Activated CD4-positive, CD25-positive, alpha-beta regulatory T cell treated with anti-CD3 and anti-CD28 coated beads, Interleukin-2, amount 50 U/mL, for 16 hours (primary cell): ENCODE data around the gene CYSRT1.
A peak's percentile ranks its signal among the peaks of the same experiment; 100 is the strongest.

Experiments used
- DNase-seq: peaks from one replicate; pipeline ENCODE4 v3.0.0-alpha.2; 2020; ENCODE audit warnings: low read depth, low spot score

The CYSRT1 gene

DNA sequence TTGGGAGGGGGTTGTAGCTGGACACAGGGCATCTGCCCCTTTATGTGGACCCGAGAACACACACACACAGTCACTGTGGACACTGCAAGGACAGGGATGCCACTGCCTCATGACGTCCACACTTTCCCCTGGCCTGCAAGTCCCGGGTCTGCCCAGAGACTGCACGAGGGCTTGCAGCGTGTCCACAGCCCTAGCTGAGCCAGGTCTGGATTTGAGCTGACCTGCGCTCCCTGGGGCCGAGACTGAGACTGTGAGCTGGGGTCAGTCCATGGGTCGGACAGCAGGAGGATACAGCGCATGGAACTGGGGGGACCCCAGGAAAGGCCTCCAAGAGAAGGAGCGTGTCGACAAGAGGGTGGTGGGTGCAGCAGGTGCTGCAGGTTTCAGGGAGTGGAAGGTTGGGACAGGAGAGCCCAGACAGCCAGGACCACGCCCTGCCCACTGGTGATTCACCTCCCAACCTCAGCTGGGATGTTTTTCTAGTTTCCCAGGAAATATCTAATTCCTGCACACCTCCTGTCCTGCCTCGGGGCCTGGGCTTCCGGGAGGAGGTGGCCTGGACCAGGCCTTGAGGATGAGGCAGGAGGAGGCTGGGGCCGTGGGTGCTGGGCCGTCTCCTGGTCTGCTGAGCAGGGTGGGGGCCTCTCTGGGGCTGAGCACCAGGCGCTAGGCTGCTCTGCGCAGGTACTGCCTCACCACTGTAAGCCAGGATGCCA, 1.5 kb downstream of the CYSRT1 start:
- DNase-seq, result no peak

DNA sequence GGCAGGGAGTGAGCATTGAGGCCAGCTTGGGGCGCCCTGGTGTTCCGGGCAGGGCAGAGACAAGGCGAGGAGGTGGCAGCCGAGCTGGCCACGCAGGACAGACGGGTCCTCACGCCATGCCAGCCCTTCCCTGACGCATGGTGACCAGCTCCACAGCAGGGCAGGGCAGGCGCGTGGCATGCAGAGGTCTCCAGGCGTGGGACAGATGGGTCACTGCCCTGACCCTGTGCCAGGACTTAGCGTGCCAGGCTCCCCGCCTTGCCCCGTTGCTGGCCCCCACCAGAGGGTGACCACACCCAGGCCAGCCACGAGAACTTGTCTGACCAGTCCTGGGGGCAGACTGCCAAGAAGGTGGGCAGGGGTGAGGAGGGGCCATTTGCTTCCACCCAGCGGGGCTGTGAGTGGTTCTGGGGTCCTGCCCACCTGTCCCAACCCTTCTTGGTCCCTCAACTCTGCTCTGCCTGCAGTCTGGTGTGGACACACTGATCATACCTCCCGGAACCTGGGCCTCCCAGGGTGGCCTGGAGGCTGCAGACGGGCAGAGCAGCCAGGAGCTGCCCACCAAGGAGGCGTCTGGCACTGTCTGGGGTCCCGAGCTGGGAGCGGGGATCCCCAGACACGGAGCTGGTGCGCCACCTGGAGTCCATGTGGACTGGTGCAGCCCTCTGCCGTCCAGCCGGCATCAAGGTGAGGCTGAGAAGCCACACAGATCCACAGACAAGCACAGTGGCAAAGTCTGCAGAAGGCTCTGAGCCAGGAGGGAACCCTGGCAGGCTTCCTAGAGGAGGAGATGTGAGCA, 2.3 kb downstream of the CYSRT1 start, which contains the start of gene RNF224:
Gene RNF224 (plus strand): TSS at position 449 of the 799 bp plus-strand sequence. CDS start 834 bp downstream, outside the sequence.
- peak; percentile 66 for DNase-seq

DNA sequence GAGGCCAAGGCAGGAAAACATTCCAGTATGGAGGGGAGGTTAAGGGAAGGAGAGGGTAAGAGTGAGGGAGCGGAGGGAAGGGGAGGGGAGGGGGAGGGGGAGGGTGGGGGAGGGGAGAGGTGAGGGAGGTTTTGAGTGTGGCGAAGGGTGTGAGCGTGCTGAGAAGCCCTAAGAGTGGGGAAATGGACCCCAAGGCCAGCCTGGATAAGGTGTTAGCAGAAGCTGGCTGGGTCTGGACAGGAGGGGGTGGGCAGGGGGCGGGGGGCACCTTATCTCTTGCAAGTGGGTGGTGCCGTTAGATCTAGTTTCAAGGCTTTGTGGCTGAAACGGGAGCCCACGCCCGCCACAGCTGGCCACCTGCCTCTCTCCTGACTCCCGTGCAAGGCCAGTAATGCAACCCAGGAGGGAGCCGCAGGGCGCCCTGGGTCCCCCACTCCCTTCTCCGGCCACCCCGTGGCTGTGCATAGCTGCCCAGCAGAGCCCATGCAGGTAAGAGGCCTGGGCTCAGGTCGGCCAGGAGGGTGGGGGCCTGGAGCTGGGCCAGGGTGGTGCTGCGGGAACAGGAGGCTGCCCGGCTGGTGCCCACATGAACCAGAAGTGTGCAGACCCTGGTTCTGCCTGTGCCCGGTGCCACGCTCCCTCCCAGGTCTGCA, 3.0 kb downstream of the CYSRT1 start:
- DNase-seq, result no peak

DNA sequence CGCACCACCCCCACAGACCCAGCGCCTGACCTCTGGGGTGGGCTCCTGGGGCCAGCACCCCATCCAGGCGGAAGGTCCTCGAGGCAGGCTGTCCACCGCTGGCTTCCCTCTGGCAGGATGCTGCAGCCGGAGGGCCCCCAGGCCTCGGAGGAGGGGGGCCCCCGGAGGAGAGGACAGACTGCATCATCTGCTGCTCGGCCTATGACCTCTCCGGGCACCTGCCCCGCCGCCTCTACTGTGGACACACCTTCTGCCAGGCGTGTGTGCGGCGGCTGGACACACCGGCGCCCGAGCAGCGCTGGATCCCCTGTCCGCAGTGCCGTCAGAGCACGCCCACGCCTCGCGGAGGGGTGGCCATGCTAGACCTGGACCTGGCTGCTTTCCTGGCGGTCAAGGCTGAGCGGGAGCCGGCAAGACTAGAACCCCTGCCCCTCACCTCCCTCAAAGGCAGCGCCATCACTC, 3.6 kb downstream of the CYSRT1 start:
- no peak for DNase-seq

DNA sequence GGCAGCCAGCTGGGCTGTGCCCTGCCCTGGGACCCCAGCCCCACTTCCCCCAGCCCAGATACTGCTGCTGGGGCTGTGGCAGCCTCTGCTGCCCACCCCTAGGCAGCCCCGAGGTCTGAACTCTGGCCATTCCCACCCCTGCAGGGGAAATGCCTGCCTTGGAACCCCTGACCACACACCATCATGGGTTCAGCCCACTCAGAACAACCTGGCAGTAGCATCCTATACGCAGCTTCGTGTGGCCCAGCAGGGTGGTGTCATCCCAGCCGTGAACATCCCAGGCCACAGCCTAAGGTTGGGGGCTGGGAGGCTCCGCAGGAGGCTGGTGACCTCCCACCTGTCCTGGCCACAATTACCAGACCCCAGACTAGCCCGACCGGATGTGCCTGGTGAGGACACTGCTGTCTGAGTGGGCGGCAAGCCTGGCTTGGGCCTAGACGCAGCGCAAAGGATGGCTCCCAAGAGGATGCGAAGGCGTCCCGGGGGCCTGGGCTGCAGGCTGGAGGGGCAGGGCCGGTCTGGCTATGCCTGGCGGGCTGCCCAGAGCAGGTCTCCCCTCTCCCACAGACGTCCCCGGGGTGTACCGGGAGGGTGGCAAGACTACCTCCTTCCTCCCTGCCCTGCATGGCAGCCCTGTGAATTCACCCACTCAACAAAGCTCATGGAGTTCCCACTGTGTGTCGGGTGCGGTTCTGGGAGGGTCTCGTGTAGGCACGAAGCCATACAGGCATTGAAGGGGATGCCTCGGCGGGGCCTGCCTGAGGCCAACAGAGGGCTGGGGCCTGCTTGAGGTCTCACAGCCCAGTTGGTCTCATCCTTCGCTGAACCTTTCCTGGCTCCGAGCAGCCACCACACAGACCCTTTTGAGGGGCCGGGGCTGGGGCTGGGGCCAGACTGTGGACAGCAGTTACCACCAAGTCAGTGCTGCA, 4.3 kb downstream of the CYSRT1 start:
- DNase-seq, result no peak

DNA sequence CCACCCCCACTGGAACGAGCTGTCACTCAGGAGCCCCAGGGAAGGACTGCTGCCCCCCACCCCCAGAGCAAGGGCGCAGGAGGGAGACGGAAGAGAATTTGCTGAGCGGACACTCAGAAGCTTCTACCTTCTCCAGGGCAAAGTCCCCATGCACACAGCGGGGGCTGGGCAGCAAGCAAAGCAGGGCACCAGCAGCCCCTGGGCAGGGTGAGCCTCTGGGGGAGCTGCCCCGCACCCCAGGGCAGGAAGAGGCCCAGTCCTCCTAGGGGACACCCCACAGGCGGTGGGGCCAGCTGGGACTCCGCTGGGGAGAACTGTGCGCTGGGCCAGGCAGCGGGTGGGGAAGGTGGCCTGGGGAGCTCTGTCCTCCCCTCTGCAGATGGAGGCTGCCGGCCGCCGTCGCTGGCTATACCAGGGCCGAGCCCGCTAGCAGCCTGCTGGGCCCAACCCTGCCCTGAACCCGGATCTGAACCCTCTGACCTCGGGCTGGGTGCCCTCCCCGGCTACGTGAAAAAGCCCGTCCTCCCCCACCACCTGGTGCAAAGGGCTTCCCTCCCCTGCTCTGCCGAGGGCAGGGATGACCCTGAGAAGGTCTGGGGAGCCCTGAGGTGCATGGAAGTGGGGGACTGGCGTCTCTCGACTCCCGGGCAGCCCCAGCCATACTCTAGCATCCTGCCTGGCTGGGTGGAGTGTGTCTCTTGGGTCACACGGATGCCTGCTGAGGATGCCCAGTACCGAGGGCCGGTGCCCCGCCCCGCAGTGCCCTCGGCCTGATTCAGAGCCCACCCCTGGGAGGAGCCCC, 5.1 kb downstream of the CYSRT1 start:
- DNase-seq, result no peak

DNA sequence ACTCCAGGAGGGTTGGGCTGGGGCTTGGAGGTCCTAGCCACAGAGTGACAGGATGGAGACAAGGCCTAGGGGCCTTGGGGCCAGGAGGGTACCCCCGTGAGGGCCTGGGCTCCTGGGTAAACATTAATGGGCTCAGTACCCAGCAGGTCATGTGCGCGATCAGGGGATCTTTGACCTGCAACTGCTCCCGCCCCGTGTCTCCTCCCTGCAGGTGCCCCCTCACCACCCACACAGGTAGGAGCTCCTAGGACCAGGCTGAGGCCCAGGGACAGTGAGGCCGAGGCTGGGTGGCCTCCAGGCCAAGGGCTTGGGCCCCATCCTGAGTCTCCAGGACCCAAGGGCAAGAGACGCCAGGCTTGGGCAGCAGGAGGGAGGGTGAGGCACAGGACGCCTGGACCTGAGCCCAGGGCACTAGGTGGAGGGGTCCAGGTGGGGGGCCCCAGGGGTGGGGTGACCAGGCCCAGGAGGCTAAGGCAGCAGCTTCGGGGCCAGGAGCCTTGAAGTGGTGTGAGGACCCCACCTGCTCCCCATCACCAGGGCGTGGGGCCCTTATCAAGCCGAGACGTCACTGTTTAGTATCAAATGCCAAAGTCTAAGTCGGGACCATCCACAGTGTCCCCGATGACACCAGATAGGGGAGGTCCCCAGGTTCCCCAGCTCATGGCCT, 5.9 kb downstream of the CYSRT1 start, which contains the start of gene SLC34A3:
Gene SLC34A3 (plus strand): TSS at position 197 of the 667 bp plus-strand sequence. CDS start 802 bp downstream, outside the sequence.
- DNase-seq, result no peak

DNA sequence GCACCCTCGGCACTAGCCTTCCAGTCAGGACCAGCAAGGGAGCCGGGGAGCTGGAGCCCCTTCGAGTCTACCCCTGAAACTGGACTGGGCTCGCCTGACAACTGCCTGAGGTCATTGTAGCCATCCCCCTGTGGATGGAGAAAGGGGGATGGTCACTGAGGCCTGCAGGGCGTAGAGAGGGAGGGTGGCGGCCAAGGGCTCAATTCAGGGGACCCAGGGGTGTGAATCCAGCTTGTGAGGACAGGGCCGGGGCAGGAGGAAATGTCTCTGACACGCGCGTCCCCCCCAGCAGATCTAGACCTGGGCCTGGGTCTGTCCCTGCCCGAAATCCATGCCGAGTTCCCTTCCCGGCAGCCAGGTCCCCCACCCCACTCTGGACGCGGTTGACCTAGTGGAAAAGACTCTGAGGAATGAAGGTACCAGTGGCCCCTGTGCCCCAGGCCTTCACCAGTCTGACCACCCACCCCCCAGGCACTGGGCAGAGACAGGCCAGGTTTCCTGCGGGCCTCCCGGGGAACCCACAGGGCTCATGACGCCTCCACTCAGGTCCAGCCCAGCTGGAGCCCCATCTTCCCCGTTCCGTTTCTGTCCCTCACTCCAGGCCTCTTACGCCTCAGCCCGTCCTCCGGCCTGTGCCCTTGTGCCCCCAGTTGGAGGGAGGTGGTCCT, 6.5 kb downstream of the CYSRT1 start:
- DNase-seq, result no peak

DNA sequence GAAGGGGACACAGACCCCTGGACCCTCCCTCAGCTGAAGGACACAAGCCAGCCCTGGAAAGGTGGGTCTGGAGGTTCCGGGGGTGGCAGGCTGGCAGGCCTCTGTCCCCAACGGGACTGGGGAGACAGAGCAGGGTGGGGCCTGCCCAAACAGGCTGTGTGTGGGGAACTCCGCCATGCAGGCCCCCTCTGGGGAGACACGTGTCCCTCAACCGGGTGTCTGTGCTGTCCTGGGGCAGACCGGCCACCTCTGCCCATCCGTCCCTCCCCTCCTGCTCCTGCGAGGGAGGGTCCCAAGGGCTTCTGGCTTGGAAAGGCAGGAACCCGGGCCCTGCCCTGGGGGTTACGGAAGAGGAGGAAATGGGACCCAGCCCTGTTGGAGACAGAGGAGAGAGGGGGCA, 7.1 kb downstream of the CYSRT1 start:
- DNase-seq, result no peak

DNA sequence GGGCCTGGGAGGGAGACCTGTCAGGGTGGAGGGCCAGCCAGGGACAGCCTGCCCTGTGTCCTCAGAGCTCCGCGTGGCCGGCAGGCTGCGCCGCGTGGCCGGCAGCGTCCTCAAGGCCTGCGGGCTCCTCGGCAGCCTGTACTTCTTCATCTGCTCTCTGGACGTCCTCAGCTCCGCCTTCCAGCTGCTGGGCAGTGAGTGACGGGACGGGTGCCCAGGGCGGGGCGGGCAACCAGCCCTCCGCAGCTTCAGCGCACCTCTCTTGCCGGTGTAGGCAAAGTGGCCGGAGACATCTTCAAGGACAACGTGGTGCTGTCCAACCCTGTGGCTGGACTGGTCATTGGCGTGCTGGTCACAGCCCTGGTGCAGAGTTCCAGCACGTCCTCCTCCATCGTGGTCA, 7.5 kb downstream of the CYSRT1 start:
- no peak for DNase-seq

DNA sequence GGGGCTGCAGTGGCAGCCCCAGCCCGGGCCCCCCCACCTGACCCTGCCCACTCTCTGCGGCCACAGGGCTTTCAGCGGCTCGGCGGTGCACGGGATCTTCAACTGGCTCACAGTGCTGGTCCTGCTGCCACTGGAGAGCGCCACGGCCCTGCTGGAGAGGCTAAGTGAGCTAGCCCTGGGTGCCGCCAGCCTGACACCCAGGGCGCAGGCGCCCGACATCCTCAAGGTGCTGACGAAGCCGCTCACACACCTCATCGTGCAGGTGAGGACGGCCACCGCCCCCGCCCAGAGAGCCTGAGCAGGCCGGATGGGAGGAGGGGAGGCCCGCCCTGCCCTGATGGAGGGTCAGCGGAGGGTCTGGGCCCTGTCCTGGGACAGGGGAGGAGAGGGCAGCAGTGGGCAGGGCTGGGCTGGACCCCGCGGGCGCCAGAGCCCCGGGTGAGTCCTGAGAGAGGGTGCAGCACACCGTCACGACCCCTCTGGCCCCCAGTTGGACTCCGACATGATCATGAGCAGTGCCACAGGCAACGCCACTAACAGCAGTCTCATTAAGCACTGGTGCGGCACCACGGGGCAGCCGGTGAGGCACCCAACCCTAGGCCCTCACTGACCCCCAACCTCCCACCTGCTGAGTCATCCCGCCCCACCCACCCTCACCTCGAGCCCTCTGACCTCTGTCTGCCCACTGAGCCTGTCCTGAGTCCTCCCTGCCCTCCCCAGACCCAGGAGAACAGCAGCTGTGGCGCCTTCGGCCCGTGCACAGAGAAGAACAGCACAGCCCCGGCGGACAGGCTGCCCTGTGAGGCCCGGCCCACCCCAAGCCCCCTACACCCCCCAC, 8.4 kb downstream of the CYSRT1 start:
- no peak for DNase-seq

DNA sequence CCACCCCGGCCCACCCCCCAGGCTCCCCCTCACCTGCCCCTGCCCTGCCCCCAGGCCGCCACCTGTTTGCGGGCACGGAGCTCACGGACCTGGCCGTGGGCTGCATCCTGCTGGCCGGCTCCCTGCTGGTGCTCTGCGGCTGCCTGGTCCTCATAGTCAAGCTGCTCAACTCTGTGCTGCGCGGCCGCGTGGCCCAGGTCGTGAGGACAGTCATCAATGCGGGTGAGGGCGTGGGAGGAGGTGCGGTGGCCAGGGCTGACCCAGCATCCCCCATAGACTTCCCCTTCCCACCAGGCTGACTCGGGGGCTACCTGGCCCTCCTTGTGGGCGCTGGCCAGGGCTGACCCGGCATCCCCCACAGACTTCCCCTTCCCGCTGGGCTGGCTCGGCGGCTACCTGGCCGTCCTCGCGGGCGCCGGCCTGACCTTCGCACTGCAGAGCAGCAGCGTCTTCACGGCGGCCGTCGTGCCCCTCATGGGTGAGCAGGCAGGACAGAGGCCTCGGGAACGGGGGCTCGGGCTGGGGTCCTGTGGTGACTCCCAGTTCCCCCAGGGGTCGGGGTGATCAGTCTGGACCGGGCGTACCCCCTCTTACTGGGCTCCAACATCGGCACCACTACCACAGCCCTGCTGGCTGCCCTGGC, 9.2 kb downstream of the CYSRT1 start:
- DNase-seq, result no peak

DNA sequence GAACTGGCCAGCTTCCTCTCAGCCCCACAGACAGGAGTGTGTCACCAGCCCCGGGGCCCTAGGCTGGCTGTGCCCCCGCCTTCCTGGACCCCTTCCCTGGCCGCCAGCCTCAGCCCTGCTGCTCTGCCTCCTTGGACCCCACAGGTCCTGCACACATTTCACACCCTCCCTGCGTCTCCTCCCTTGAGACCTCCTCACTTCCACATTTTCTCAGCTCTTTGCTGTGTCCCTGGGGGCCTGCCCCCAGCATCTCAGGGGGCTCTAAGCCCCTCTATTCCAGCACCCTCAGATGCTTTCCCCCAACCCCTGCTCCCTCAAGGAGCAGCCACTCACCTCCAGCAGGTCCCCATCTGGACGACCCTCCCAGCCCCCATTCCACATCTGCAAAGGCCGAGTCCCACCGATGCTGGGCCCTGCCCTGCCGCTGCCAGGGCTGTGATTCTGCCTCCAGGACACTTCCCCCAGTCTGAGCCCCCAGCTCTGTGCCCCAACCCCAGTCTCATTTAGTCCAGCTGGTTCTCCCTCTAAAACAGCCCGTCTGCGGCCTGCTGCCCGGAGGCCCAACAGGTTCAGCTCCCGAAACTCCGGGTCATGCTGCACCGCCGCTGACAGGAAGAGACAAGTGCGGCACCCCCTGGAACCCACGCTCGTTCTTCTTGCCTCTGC, 9.9 kb downstream of the CYSRT1 start:
- no peak for DNase-seq

DNA sequence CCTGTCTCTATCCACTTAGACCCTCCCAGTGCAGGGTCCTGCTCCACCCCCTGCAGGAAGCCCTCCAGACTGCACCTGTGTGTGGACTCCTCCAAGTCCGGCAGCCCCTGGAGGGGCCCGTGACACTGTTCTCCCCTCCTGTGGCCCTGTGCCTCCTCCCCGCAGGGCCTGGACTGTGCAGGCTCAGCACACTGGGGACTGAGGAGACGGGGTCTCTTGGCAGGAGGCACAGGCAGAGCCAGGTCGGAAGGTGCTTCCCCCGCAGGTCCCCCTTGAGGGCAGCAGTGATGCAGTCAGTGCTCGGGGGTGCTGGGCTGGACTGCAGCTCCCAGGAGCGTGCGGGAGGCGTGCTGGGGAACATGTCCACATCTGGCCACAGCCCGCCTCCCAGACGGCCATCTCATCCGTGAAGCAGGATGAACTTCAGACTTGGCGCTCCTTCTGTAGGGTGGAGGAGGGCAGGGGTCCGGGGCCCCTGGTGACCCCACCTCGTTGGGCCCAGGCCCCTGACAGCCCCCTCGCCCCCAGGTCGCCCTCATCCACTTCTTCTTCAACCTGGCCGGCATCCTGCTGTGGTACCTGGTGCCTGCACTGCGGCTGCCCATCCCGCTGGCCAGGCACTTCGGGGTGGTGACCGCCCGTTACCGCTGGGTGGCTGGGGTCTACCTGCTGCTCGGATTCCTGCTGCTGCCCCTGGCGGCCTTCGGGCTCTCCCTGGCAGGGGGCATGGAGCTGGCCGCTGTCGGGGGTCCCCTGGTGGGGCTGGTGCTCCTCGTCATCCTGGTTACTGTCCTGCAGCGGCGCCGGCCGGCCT, 10.7 kb downstream of the CYSRT1 start:
- DNase-seq, result no peak

DNA sequence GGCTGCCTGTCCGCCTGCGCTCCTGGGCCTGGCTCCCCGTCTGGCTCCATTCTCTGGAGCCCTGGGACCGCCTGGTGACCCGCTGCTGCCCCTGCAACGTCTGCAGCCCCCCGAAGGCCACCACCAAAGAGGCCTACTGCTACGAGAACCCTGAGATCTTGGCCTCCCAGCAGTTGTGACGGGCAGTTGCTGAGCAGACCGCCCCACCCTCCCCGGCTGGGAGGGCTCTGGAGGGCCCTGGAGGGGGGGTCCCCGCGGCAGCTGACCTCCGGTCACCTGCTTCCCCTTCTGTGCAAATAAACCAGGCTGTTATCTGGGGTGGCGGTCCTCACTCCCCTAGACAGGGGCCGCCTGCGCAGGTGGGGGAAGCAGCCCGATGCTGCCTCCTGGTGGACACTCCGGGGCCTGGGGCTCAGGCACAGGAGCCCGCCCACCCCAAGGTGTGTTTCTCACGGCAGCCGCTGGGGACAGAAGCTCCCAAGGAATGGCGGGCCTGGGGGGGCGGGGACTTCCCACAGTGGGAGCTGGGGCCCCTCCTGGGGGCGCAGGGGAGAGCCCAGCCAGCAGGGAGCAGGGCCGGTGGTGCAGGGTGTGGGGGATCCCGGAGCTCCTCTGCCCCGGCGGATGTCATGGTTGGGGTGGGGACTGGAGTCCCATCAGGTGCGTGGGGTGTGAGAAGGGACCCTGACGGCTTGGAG, 11.4 kb downstream of the CYSRT1 start:
- peak; percentile 76 for DNase-seq

DNA sequence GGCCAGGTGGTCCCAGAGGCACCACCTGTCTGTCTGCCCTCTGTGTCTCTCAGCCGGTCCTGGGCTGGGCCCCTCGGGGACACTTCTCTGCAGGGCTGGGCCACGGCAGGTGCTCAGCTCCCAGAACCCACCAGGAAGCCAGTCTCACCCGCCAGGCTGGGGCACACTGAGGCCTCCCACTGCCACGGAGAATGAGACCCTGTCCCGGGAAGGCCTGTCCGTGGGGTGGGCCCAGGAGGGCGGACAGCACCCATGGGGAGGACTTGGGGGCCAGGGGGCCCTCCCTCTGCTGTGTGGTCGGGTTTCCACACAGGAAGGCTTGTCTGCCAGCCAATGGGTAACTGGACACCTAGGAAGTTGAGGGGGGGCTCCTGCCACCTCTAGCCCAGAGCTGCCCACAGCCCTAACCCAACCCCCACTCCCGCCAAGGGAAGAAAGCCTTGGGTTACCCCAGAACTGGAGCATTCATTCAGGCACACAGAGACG, 12.0 kb downstream of the CYSRT1 start:
- no peak for DNase-seq
